H1 (cell line): Measurements from ENCODE around the gene RNF13.

ENCODE experiments used
- JUND ChIP-seq: IDR thresholded peaks from 2 replicates; pipeline ENCODE4 v1.6.1; 2011; ENCODE audit warnings: mild to moderate bottlenecking, improper control_type of control experiment, low read length
- TEAD4 ChIP-seq: IDR thresholded peaks from 2 replicates; pipeline ENCODE4 v1.6.1; 2012; ENCODE audit warnings: low read depth, low read length, inconsistent platforms, mixed read lengths
- YY1 ChIP-seq: IDR thresholded peaks from 2 replicates; pipeline ENCODE4 v1.6.1; 2011; ENCODE audit warnings: low read depth, mild to moderate bottlenecking, low read length
- TF ChIP-seq, protein P1 (sequence below): IDR thresholded peaks from 2 replicates; pipeline ENCODE4 v1.6.1; 2011; ENCODE audit warnings: low read length, improper control_type of control experiment
- TF ChIP-seq, protein P2 (sequence below), 3 experiments: IDR thresholded peaks; 1 replicate in 2 of 3; 2 replicates in 1 of 3; pipeline versions ENCODE4 v1.5.1 to v1.6.1; 2011; ENCODE audit warnings: low read length in 3 of 3, mild to moderate bottlenecking in 3 of 3, inconsistent platforms in 2 of 3, low read depth in 1 of 3, moderate library complexity in 1 of 3; ENCODE audit not compliant: insufficient read depth in 1 of 3; ENCODE audit errors: control extremely low read depth in 1 of 3

DNA sequence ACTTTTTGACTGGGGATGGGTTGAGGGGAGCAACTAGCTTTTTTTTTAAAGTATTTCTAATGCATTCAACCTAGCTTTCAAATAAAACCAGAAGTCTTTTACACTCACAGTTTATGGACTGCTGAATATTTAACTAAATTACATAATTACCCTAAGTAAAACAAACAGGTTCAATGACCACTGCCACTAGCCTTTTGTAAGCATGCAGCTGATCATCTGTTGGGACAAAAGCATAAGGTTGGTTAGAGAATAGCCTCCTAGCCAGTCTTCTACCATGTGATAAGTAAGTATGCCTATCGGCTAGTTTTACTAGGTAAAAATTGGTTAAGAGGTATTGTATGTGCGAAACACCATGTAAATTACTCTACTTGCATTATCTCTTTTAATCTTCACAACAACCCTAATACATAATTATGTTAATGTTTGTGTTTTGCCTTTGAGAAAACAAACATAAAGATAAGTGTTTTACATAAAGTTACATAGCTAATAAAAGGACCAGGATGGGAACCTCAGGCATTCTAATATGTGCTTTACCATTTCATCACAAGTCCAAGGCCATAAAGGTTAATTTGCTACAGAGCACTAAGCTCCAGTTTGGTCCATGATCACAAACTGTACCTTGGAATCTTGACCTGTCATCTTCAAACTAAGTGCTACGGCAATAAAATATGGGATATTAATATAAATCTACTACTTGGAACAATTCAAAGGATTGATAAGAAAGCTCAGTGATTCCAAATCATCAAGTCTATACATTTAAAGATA lies 144.5 kb downstream of the RNF13 start:
- TF ChIP-seq, protein P1, sequence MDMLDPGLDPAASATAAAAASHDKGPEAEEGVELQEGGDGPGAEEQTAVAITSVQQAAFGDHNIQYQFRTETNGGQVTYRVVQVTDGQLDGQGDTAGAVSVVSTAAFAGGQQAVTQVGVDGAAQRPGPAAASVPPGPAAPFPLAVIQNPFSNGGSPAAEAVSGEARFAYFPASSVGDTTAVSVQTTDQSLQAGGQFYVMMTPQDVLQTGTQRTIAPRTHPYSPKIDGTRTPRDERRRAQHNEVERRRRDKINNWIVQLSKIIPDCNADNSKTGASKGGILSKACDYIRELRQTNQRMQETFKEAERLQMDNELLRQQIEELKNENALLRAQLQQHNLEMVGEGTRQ: no peak
- TF ChIP-seq YY1 (no peak), TEAD4 (no peak), JUND (no peak)
- TF ChIP-seq, protein P2, sequence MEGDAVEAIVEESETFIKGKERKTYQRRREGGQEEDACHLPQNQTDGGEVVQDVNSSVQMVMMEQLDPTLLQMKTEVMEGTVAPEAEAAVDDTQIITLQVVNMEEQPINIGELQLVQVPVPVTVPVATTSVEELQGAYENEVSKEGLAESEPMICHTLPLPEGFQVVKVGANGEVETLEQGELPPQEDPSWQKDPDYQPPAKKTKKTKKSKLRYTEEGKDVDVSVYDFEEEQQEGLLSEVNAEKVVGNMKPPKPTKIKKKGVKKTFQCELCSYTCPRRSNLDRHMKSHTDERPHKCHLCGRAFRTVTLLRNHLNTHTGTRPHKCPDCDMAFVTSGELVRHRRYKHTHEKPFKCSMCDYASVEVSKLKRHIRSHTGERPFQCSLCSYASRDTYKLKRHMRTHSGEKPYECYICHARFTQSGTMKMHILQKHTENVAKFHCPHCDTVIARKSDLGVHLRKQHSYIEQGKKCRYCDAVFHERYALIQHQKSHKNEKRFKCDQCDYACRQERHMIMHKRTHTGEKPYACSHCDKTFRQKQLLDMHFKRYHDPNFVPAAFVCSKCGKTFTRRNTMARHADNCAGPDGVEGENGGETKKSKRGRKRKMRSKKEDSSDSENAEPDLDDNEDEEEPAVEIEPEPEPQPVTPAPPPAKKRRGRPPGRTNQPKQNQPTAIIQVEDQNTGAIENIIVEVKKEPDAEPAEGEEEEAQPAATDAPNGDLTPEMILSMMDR (IDR thresholded peaks at IDR 0.05; ENCODE audit: control extremely low read depth in 1 of 3, insufficient read depth in 1 of 3, low read depth in 1 of 3, low read length in 3 of 3): no peak
